GM18508 (cell line): Measurements from ENCODE around the gene BHMT2.

Experiments used
- ATAC-seq: cut with Tn5 transposase; IDR thresholded peaks from one replicate; pipeline ENCODE4 v1.9.1; 2021; ENCODE audit warnings: moderate number of reproducible peaks; ENCODE audit not compliant: insufficient read depth, unreplicated experiment

BHMT2 gene, protein sequence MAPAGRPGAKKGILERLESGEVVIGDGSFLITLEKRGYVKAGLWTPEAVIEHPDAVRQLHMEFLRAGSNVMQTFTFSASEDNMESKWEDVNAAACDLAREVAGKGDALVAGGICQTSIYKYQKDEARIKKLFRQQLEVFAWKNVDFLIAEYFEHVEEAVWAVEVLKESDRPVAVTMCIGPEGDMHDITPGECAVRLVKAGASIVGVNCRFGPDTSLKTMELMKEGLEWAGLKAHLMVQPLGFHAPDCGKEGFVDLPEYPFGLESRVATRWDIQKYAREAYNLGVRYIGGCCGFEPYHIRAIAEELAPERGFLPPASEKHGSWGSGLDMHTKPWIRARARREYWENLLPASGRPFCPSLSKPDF

GRCh38 chr5:79069488-79070349, at the start of gene BHMT2, which contains the start of gene DMGDH:
Gene BHMT2, plus strand, starts transcription at chr5:79069767. Its CDS starts 16 bp downstream, at chr5:79069783.
Gene DMGDH, minus strand, starts transcription at chr5:79069674. Its CDS starts 54 bp downstream, at chr5:79069620.
- ATAC-seq: no peak

GRCh38 chr5:79020861-79021561, 48.6 kb upstream of the BHMT2 start:
- ATAC-seq: no peak

DNA sequence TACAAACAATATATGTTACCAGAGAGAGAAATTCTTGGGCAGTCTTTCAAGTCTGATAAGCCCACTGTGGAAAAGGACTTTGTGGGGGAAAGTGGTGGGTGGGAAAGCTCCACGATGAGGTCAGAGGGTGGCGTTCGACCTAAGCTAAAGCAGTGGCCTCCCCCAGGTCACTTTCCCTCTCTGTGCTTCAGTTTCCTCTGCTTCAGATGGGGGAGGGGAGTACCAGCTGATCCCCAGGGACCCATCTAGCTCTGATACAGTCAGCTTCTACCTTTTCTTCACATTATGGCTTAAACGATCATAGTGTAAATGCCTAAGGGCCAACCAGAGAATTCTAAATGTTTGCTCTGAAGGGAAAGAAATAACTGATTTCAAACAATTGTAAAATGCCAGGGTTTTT, 47.8 kb upstream of the BHMT2 start:
- no peak for ATAC-seq

DNA sequence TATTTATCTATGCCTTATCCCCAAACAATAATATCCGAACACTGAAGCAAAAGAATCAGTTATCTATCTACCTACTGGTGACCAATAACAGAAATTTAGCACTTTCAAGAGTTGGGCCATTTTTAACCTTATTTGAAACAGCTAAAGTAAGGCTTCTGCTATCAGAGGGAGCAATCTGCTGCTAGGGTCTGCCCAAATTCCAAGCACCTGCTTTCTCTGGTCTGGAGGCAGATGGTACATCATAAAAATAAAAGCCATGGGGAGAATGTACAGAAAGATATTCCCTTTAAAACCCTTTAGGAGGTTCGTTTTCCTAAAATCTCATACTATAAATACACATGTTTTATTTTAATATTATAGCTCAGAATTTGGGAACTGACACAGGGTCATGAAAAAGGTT, 46.8 kb upstream of the BHMT2 start:
- no peak for ATAC-seq

DNA sequence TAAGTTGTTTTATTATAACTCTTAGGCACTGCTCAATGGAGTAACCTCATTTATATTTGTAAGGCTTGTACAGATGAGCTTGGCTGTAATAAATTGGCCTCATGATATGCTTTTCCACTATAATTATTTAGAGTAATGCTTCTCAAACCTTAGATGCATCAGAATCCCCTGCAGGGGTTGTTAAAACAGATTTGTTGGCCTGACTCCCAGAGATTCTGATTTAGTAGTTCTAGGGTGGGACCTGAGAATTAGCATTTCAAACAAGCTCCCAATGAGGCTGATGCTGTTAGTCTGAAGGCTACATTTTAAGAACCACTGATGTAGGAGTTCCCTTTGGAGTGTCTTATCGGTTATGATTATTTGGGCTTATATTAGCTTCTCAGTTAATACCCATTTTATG, 46.2 kb upstream of the BHMT2 start:
- no peak for ATAC-seq

DNA sequence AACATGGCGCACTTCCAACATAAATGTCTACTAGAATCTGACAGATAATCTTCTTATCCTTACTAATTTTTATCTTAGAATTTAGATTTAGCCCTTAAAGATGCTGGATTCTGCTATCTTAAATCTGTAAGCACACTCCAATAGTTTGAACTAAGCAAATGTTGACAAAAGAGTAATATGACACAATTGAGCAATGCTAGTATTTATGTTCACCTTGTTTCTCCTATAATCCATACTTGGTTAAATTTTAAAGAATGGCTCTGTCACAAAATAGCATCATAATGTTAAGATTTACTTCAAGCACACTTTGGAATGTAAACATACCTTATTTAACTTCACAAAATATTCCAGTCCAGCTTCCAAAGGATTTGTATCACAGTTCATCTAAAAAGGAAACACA, 45.6 kb upstream of the BHMT2 start:
- ATAC-seq: no peak

DNA sequence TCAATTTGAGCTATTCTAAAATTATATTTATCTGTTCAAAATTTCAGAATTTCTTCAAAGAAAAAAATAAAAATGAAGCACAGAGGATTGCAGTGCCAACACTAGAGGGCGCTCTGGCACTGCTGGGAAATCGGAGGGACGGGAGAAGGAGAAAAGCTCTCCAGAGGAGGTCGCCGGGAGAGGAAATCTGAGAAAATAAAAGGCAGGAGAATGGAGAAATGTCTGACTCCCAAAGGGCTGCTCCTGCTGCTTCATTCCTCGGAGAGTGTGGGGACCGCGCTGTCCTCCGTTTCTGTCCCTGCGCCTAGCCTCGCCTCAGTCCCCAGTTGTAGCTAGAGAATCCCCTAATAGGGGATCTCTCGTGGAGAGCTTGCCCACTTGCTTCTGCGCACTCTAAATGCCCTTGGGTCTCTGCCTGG, 44.5 kb upstream of the BHMT2 start:
- no peak for ATAC-seq

DNA sequence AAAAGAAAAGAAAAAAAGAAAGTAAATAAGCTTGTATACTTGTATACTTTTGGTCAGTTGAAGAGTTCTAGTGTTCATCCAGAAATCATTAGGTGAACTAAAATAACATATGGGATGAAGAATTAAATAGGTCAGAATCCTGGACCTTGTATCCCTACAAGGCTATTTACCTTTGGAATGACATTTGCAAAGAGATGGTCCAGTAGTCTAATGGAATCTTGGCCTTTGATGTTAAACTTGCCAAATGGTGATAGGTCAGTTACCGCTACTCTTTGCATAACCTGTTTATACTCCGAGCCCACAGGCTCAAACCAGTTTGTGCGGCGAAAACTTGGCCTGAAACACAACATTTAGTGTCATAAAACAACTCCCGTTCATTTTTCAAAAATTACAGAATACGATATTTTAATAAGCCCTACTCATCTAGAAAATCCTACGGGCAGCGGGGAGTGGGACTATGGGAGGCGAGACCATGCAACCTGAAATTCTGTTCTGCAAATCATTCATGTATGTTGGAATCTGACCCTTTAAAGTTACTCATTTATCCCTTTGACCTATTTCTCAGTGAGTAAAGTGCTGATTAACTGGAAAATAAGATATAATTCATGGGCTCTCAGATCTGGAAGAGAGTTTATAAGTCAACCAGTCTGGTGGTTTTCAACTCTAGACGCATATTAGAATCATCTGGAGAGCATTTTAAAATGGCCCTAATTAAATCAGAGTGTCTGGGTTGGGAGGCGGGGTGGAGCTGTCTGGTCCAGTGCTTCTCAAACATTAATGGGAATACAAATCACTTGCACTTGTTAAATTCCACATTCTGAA, 38.7 kb upstream of the BHMT2 start:
- no peak for ATAC-seq

DNA sequence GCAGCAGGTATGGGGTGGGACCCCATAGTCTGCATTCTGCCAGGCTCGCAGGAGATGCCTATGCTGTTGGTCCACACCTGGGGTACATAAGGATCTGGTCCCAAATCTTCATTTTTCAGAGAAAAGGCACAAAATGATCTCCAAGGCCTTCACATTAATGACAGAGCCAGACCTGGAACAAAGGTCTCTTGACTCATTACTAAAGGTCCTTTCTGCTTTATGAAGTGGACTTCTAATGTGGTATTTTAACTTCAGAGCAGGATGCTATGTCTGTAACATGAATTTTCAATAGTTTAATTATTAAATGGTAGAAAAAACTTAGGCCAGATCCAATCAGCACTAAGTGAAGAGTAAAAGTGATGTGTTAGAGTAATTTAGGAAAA, 38.1 kb upstream of the BHMT2 start:
- ATAC-seq: no peak

DNA sequence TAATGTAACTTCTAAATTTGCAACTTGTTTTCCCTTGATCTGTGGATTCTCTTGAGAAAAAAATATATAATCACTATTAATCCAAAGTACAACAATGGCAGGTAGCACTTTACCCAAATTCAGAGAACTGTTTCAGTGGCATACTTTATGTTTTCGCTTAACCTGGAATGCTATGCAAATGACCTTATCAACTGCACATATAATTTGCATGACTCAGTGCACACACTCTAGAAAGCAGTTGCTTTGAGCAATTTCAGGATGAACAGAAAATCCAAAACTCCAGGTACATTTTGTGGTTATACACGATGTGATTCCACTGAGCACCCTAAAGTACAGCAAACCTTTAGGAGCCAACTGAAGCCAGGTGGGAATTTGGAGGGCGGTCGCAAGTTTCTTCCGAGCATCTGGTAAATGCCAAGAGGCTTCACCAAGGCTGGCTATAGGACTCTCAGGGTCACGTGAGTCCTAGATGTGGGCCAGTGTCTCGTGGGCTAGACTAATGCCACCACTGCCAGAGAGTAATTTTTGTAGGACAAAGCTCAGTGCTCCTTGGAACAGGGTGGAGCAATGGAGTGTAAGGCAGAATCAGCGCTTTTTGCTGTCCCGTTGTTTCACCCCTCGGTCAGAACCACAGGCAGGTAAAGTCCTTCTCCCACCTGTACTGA, 37.4 kb upstream of the BHMT2 start:
- no peak for ATAC-seq

- ATAC-seq: no peak
These were observed 36.8 kb upstream of the BHMT2 start for GRCh38 chr5:79032782-79033181.

DNA sequence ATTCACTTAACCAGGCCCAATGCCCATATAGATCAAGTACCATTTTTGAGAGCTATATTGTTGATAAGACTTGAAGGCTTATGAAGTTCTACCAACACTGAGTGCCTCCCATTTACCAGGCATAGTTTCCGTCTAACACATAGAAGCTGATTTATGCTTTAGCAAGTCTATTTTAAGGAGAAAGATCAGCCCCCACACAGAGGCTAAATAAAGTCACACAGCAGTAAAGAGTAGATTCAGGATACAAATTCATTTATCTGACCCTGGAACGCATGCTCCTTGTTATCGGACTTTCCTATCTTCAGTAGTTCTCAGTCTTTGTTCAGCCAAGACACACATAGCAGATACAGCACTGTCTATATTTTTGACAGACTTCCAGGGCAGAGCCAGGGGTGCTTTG, 34.3 kb upstream of the BHMT2 start:
- ATAC-seq: no peak

- ATAC-seq: no peak
These were observed 32.8 kb upstream of the BHMT2 start for GRCh38 chr5:79036769-79037168.

- no peak for ATAC-seq
These were observed 27.4 kb upstream of the BHMT2 start for GRCh38 chr5:79042188-79042587.

DNA sequence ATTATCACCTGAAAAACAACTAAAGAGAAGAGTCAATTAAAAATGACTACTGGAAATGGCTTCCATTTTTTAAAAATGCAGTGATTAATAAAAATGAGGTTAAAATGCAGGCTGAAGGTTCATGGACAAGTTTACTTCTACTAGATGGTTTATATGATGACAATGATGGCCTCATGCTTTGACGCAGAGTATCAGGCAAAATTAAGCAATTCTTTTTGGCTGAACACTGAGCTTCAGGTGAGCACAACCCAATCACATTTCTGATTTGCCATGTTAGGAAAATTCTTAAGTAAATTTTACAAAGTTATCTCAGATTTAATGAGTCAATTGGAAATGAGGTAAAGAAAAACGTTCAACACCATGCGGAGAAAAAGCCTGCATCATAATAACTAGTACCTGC, 22.4 kb upstream of the BHMT2 start:
- ATAC-seq: no peak

DNA sequence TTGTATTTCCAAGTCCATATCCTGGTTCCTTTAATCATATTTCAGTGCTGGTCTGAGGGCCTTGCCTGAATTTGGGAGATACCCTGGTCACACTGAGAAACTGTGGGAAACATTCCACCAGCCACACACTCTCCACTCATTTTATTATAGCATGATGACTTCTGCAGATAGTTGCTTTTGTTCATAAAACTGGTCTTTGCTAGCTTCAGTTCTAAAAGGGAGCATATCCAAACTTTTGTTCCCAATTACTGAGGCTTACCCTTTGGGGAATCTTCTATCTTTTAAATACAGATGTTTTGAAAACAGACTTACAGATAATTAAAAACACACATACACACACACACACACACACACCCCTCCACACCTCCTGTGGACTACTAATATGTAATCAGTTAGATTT, 21.1 kb upstream of the BHMT2 start:
- ATAC-seq: no peak

- no peak for ATAC-seq
These were observed 19.1 kb upstream of the BHMT2 start for GRCh38 chr5:79050498-79050897.

DNA sequence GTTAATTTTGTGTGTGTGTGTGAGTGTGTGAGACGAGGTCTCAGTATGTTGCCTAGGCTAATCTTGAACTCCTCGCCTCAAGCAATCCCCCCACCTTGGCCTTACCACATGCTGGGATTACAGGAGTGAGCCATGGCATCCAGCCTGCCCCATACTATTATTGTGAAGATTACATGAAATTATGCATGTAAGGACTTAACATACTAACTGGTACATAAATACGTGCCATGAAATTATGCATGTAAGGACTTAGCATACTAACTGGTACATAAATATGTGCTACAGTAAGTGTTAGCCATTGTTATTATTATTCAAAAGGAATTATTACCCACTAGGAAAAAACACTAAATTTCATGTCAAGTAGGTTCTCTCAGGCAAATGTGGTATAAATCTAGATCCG, 16.2 kb upstream of the BHMT2 start:
- no peak for ATAC-seq

DNA sequence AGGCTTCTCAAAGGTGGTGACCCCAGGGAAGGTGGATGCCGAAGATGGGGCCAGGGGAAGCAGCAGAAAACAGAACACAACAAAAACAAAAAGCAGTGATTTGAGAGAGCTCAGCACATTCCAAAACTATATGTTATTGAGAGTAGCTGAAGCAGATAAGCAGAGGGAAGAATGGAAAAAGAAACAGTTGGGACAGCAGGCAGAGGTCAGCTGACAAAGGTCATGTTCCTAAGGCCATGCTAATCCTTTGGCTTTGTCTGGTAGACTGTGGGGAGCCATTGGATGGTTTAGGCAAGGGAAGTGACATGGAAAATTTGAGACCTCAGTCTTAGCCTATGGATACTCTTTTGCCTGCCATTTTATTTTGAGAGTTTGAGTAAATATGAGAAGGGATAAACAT, 14.6 kb upstream of the BHMT2 start:
- ATAC-seq: no peak

- no peak for ATAC-seq
These were observed 12.7 kb upstream of the BHMT2 start for GRCh38 chr5:79056847-79057246.
